Endothelial cell of umbilical vein (primary cell): ENCODE measurements around the gene NRBF2.
"Not testable (repeated sequence)": the region's sequence is repeated elsewhere in the genome, so short reads cannot be mapped to it uniquely, and the experiment has no call there.

Experiments
- EZH2 ChIP-seq: IDR thresholded peaks from 2 replicates; pipeline ENCODE4 v1.6.1; 2012; ENCODE audit warnings: borderline replicate concordance, low read depth, mild to moderate bottlenecking, moderate library complexity, low read length, inconsistent platforms; ENCODE audit not compliant: severe bottlenecking
- GATA2 ChIP-seq: IDR thresholded peaks from 2 replicates; pipeline ENCODE4 v1.7.0; 2011; ENCODE audit warnings: low read depth, mild to moderate bottlenecking, moderate library complexity, mixed read lengths, low read length; ENCODE audit not compliant: insufficient read length, insufficient read depth
- JUN ChIP-seq: IDR thresholded peaks from 2 replicates; pipeline ENCODE4 v1.6.1; 2011; ENCODE audit warnings: borderline replicate concordance, low read depth; ENCODE audit not compliant: insufficient read length, insufficient read depth
- MYC ChIP-seq: IDR thresholded peaks from one replicate; pipeline ENCODE4 v1.6.1; 2011; ENCODE audit warnings: mild to moderate bottlenecking, low read depth, low read length
- POLR2A ChIP-seq: IDR thresholded peaks from 2 replicates; pipeline ENCODE4 v1.6.1; 2012; ENCODE audit warnings: low read depth, mild to moderate bottlenecking, control low read depth, low read length
- POLR2AphosphoS5 ChIP-seq: IDR thresholded peaks from 2 replicates; pipeline ENCODE4 v1.6.1; 2012; ENCODE audit warnings: low read depth, mild to moderate bottlenecking, control low read depth, low read length, moderate library complexity; ENCODE audit not compliant: insufficient read depth
- TF ChIP-seq, protein P1 (sequence below), 2 donors: IDR thresholded peaks; 1 replicate in 1 of 2; 2 replicates in 1 of 2; pipeline ENCODE4 v1.5.1; 2011; ENCODE audit warnings: low read length in 2 of 2, mild to moderate bottlenecking in 2 of 2, moderate library complexity in 2 of 2, control low read depth in 1 of 2, inconsistent platforms in 1 of 2, low read depth in 1 of 2; ENCODE audit not compliant: insufficient read depth in 1 of 2; ENCODE audit errors: extremely low read depth in 1 of 2
- TF ChIP-seq, protein P2 (sequence below): IDR thresholded peaks from 2 replicates; pipeline ENCODE4 v1.6.1; 2011; ENCODE audit not compliant: insufficient read depth, insufficient read length

DNA sequence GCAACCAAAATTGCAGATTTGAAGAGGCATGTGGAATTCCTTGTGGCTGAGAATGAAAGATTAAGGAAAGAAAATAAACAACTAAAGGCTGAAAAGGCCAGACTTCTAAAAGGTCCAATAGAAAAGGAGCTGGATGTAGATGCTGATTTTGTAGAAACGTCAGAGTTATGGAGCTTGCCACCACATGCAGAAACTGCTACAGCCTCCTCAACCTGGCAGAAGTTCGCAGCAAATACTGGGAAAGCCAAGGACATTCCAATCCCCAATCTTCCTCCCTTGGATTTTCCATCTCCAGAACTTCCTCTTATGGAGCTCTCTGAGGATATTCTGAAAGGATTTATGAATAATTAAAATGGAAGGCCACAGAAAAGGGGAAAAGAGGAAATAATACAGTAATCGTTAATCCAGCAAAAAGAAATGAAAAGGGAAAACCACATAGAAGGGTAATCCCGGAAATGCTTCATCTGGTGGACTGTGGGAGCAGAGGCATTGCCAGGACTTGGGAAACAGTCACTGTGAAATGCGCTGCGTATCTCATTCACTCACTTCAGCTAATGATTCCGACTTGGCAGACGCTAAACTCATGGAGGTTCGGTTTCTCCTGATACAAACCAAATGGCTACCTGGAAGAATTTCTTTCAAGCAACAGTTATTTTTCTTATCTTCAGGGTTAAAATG, 20.9 kb downstream of the NRBF2 start:
- TF ChIP-seq, protein P1, sequence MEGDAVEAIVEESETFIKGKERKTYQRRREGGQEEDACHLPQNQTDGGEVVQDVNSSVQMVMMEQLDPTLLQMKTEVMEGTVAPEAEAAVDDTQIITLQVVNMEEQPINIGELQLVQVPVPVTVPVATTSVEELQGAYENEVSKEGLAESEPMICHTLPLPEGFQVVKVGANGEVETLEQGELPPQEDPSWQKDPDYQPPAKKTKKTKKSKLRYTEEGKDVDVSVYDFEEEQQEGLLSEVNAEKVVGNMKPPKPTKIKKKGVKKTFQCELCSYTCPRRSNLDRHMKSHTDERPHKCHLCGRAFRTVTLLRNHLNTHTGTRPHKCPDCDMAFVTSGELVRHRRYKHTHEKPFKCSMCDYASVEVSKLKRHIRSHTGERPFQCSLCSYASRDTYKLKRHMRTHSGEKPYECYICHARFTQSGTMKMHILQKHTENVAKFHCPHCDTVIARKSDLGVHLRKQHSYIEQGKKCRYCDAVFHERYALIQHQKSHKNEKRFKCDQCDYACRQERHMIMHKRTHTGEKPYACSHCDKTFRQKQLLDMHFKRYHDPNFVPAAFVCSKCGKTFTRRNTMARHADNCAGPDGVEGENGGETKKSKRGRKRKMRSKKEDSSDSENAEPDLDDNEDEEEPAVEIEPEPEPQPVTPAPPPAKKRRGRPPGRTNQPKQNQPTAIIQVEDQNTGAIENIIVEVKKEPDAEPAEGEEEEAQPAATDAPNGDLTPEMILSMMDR (IDR thresholded peaks at IDR 0.05; ENCODE audit: extremely low read depth in 1 of 2, insufficient read depth in 1 of 2, low read depth in 1 of 2, low read length in 2 of 2), result not testable (repeated sequence)
- TF ChIP-seq JUN, EZH2, POLR2A, GATA2, POLR2AphosphoS5, MYC: not testable (repeated sequence)
- TF ChIP-seq, protein P2, sequence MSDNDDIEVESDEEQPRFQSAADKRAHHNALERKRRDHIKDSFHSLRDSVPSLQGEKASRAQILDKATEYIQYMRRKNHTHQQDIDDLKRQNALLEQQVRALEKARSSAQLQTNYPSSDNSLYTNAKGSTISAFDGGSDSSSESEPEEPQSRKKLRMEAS, result not testable (repeated sequence)
